ENCODE results near the gene GTF2F1. TPM values are rescaled to one million over a fixed set of nuclear protein-coding genes. Genes with fewer than 3 reads are reported as not detected.

The GTF2F1 gene
- total and polyA plus RNA-seq, 9 of the 15 experiments (the other 6 are each of a cell fraction or from before 2014, with no cell fraction given): 4.7 to 75.4 (median 68.4) TPM

- TF ChIP-seq, protein P1, sequence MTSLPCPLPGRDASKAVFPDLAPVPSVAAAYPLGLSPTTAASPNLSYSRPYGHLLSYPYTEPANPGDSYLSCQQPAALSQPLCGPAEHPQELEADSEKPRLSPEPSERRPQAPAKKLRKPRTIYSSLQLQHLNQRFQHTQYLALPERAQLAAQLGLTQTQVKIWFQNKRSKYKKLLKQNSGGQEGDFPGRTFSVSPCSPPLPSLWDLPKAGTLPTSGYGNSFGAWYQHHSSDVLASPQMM (CRISPR knock-in tag; IDR thresholded peaks at IDR 0.05): no peak
- TF ChIP-seq PHF21A (IDR thresholded peaks at IDR 0.05; ENCODE audit: borderline replicate concordance, low read depth): no peak; the same call in 1 of the 2 replicates
- peak; percentile 71; the same call in 1 of the 2 replicates for TF ChIP-seq NR2C1 (IDR thresholded peaks at IDR 0.05)
- peak; percentile 73; the same call in 1 of the 2 replicates for TF ChIP-seq NR2C1 (tag; IDR thresholded peaks at IDR 0.05)
- no peak for TF ChIP-seq GTF3C2 (IDR thresholded peaks at IDR 0.05; ENCODE audit: borderline replicate concordance, extremely low read depth, insufficient read length)
- peak; percentile 99 for TF ChIP-seq NFYB (IDR thresholded peaks at IDR 0.05; ENCODE audit: extremely low read depth, insufficient read length)
- no peak for TF ChIP-seq SRSF9 (IDR thresholded peaks at IDR 0.05; ENCODE audit: borderline replicate concordance, low read depth, low read length)
- no peak for TF ChIP-seq STAG1 (CRISPR knock-in tag; IDR thresholded peaks at IDR 0.05; ENCODE audit: borderline replicate concordance)
- TF ChIP-seq, protein P2, sequence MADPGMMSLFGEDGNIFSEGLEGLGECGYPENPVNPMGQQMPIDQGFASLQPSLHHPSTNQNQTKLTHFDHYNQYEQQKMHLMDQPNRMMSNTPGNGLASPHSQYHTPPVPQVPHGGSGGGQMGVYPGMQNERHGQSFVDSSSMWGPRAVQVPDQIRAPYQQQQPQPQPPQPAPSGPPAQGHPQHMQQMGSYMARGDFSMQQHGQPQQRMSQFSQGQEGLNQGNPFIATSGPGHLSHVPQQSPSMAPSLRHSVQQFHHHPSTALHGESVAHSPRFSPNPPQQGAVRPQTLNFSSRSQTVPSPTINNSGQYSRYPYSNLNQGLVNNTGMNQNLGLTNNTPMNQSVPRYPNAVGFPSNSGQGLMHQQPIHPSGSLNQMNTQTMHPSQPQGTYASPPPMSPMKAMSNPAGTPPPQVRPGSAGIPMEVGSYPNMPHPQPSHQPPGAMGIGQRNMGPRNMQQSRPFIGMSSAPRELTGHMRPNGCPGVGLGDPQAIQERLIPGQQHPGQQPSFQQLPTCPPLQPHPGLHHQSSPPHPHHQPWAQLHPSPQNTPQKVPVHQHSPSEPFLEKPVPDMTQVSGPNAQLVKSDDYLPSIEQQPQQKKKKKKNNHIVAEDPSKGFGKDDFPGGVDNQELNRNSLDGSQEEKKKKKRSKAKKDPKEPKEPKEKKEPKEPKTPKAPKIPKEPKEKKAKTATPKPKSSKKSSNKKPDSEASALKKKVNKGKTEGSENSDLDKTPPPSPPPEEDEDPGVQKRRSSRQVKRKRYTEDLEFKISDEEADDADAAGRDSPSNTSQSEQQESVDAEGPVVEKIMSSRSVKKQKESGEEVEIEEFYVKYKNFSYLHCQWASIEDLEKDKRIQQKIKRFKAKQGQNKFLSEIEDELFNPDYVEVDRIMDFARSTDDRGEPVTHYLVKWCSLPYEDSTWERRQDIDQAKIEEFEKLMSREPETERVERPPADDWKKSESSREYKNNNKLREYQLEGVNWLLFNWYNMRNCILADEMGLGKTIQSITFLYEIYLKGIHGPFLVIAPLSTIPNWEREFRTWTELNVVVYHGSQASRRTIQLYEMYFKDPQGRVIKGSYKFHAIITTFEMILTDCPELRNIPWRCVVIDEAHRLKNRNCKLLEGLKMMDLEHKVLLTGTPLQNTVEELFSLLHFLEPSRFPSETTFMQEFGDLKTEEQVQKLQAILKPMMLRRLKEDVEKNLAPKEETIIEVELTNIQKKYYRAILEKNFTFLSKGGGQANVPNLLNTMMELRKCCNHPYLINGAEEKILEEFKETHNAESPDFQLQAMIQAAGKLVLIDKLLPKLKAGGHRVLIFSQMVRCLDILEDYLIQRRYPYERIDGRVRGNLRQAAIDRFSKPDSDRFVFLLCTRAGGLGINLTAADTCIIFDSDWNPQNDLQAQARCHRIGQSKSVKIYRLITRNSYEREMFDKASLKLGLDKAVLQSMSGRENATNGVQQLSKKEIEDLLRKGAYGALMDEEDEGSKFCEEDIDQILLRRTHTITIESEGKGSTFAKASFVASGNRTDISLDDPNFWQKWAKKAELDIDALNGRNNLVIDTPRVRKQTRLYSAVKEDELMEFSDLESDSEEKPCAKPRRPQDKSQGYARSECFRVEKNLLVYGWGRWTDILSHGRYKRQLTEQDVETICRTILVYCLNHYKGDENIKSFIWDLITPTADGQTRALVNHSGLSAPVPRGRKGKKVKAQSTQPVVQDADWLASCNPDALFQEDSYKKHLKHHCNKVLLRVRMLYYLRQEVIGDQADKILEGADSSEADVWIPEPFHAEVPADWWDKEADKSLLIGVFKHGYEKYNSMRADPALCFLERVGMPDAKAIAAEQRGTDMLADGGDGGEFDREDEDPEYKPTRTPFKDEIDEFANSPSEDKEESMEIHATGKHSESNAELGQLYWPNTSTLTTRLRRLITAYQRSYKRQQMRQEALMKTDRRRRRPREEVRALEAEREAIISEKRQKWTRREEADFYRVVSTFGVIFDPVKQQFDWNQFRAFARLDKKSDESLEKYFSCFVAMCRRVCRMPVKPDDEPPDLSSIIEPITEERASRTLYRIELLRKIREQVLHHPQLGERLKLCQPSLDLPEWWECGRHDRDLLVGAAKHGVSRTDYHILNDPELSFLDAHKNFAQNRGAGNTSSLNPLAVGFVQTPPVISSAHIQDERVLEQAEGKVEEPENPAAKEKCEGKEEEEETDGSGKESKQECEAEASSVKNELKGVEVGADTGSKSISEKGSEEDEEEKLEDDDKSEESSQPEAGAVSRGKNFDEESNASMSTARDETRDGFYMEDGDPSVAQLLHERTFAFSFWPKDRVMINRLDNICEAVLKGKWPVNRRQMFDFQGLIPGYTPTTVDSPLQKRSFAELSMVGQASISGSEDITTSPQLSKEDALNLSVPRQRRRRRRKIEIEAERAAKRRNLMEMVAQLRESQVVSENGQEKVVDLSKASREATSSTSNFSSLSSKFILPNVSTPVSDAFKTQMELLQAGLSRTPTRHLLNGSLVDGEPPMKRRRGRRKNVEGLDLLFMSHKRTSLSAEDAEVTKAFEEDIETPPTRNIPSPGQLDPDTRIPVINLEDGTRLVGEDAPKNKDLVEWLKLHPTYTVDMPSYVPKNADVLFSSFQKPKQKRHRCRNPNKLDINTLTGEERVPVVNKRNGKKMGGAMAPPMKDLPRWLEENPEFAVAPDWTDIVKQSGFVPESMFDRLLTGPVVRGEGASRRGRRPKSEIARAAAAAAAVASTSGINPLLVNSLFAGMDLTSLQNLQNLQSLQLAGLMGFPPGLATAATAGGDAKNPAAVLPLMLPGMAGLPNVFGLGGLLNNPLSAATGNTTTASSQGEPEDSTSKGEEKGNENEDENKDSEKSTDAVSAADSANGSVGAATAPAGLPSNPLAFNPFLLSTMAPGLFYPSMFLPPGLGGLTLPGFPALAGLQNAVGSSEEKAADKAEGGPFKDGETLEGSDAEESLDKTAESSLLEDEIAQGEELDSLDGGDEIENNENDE (IDR thresholded peaks at IDR 0.05; ENCODE audit: low read depth, low read length): no peak
Observed at GRCh38 chr19:6424939-6425731, 32.2 kb upstream of the GTF2F1 start (continued).

Data from K562 (cell line).